Medulla oblongata (tissue), 1 donor: Measurements from ENCODE around the gene FCAMR.

Source experiments
- DNase-seq: peaks from one replicate; pipeline ENCODE4 v3.0.0-alpha.2; 2015; ENCODE audit errors: extremely low spot score

Gene FCAMR

GRCh38 chr1:206998816-206999215 is 28.6 kb upstream of the FCAMR start:
- no peak for DNase-seq

GRCh38 chr1:206992790-206993189 is 22.5 kb upstream of the FCAMR start:
- DNase-seq = no peak

- no peak for DNase-seq
These were observed 17.6 kb upstream of the FCAMR start for GRCh38 chr1:206987873-206988272.

- DNase-seq = no peak
These were observed 16.6 kb upstream of the FCAMR start for GRCh38 chr1:206986885-206987284.

- no peak for DNase-seq
These were observed 16.1 kb upstream of the FCAMR start for GRCh38 chr1:206986402-206986801.

GRCh38 chr1:206985162-206985749 is 15.0 kb upstream of the FCAMR start:
- no peak for DNase-seq

GRCh38 chr1:206982216-206982615 is 12.0 kb upstream of the FCAMR start:
- peak; percentile 84 for DNase-seq

- peak; percentile 38 for DNase-seq
These were observed 9.3 kb upstream of the FCAMR start for GRCh38 chr1:206979379-206980043.

GRCh38 chr1:206978259-206978658 is 8.0 kb upstream of the FCAMR start:
- no peak for DNase-seq

- no peak for DNase-seq
These were observed 5.0 kb upstream of the FCAMR start for GRCh38 chr1:206975306-206975705.

- no peak for DNase-seq
These were observed 3.9 kb upstream of the FCAMR start for GRCh38 chr1:206974140-206974539.

GRCh38 chr1:206972728-206973127 is 2.5 kb upstream of the FCAMR start:
- DNase-seq = no peak

GRCh38 chr1:206971029-206971655 is 882 bp upstream of the FCAMR start:
- peak; percentile 53 for DNase-seq

- no peak for DNase-seq
These were observed 1.2 kb downstream of the FCAMR start for GRCh38 chr1:206969090-206969489.

GRCh38 chr1:206967096-206967849 is 3.0 kb downstream of the FCAMR start:
- DNase-seq = peak; percentile 79

GRCh38 chr1:206965781-206966180 is 4.5 kb downstream of the FCAMR start:
- no peak for DNase-seq

GRCh38 chr1:206963740-206964139 is 6.5 kb downstream of the FCAMR start:
- no peak for DNase-seq

- no peak for DNase-seq
These were observed 7.0 kb downstream of the FCAMR start for GRCh38 chr1:206963119-206963712.

- DNase-seq = peak; percentile 30
These were observed 8.0 kb downstream of the FCAMR start for GRCh38 chr1:206962272-206962671.

- no peak for DNase-seq
These were observed 8.6 kb downstream of the FCAMR start for GRCh38 chr1:206961668-206962067.

- no peak for DNase-seq
These were observed 9.4 kb downstream of the FCAMR start for GRCh38 chr1:206960676-206961386.
